H9 (cell line): ENCODE results near the gene ETFA. TPM values are rescaled to one million over a fixed set of nuclear protein-coding genes. Genes with fewer than 3 reads are reported as not detected.

ENCODE experiments used
- DNase-seq: peaks from one replicate; pipeline ENCODE4 v3.0.0-alpha.2; 2017
- H2AFZ ChIP-seq: one replicate; pipeline ENCODE4 v1.6.1; 2013; ENCODE audit warnings: mild to moderate bottlenecking, low read length, control low read depth, moderate library complexity
- H2AK5ac ChIP-seq: 2 replicates; pipeline ENCODE4 v1.6.1; 2013; ENCODE audit warnings: low read length, control low read depth, mixed read lengths; ENCODE audit not compliant: insufficient read length
- H2BK120ac ChIP-seq: one replicate; pipeline ENCODE4 v1.6.1; 2013; ENCODE audit warnings: low read depth, mild to moderate bottlenecking, low read length, control low read depth, inconsistent platforms; ENCODE audit not compliant: poor library complexity, severe bottlenecking
- H2BK12ac ChIP-seq: 2 replicates; pipeline ENCODE4 v1.6.1; 2013; ENCODE audit warnings: low read length, control low read depth, mixed read lengths, low read depth; ENCODE audit not compliant: insufficient read length
- H2BK15ac ChIP-seq: 2 replicates; pipeline ENCODE4 v1.6.1; 2013; ENCODE audit warnings: low read depth, low read length, control low read depth
- H2BK20ac ChIP-seq: one replicate; pipeline ENCODE4 v1.6.1; 2013; ENCODE audit warnings: low read depth, mild to moderate bottlenecking, low read length, control low read depth, inconsistent platforms; ENCODE audit not compliant: poor library complexity, severe bottlenecking
- H2BK5ac ChIP-seq: 2 replicates; pipeline ENCODE4 v1.6.1; 2013; ENCODE audit warnings: low read length, control low read depth, mixed read lengths; ENCODE audit not compliant: insufficient read length
- H3K14ac ChIP-seq: 2 replicates; pipeline ENCODE4 v1.6.1; 2013; ENCODE audit warnings: low read length, control low read depth; ENCODE audit not compliant: insufficient read depth
- H3K18ac ChIP-seq: 2 replicates; pipeline ENCODE4 v1.6.1; 2013; ENCODE audit warnings: low read depth, mild to moderate bottlenecking, mixed read lengths, low read length, control low read depth; ENCODE audit not compliant: insufficient read length
- H3K23ac ChIP-seq: 2 replicates; pipeline ENCODE4 v1.6.1; 2013; ENCODE audit warnings: low read length, control low read depth, mixed read lengths, low read depth; ENCODE audit not compliant: insufficient read length
- H3K23me2 ChIP-seq: 2 replicates; pipeline ENCODE4 v1.6.1; 2013; ENCODE audit warnings: low read depth, mild to moderate bottlenecking, mixed read lengths, low read length, control low read depth; ENCODE audit not compliant: insufficient read length, poor library complexity, severe bottlenecking
- H3K27ac ChIP-seq: 2 replicates; pipeline ENCODE4 v1.5.1; 2013; ENCODE audit warnings: low read length, control low read depth, mixed read lengths, low read depth; ENCODE audit not compliant: insufficient read length
- H3K27me3 ChIP-seq: 2 replicates; pipeline ENCODE4 v1.6.1; 2013; ENCODE audit warnings: low read length, control low read depth, inconsistent platforms; ENCODE audit not compliant: insufficient read depth
- H3K4ac ChIP-seq: 2 replicates; pipeline ENCODE4 v1.6.1; 2013; ENCODE audit warnings: low read depth, mild to moderate bottlenecking, control low read depth, inconsistent platforms, low read length, moderate library complexity
- H3K4me1 ChIP-seq: 2 replicates; pipeline ENCODE4 v1.6.1; 2013; ENCODE audit warnings: low read length, control low read depth, inconsistent platforms; ENCODE audit not compliant: insufficient read depth
- H3K4me2 ChIP-seq: 2 replicates; pipeline ENCODE4 v1.6.1; 2013; ENCODE audit warnings: low read length, control low read depth, mixed read lengths; ENCODE audit not compliant: insufficient read length, insufficient read depth
- H3K56ac ChIP-seq: 2 replicates; pipeline ENCODE4 v1.6.1; 2013; ENCODE audit warnings: low read depth, mild to moderate bottlenecking, mixed read lengths, low read length, control low read depth; ENCODE audit not compliant: insufficient read length
- H3K79me1 ChIP-seq: 2 replicates; pipeline ENCODE4 v1.6.1; 2013; ENCODE audit warnings: low read depth, mild to moderate bottlenecking, moderate library complexity, low read length, control low read depth, inconsistent platforms; ENCODE audit not compliant: insufficient read depth, poor library complexity, severe bottlenecking
- H3K79me2 ChIP-seq: 2 replicates; pipeline ENCODE4 v1.6.1; 2013; ENCODE audit warnings: low read length, control low read depth, inconsistent platforms; ENCODE audit not compliant: insufficient read depth
- H3K9ac ChIP-seq: 2 replicates; pipeline ENCODE4 v1.6.1; 2013; ENCODE audit warnings: low read length, control low read depth, mixed read lengths; ENCODE audit not compliant: insufficient read length; ENCODE audit errors: extremely low read depth
- H3K9me3 ChIP-seq: one replicate; pipeline ENCODE4 v1.6.1; 2013; ENCODE audit warnings: low read depth, low read length, inconsistent platforms; ENCODE audit not compliant: control insufficient read depth
- H3T11ph ChIP-seq: one replicate; pipeline ENCODE4 v1.6.1; 2013; ENCODE audit warnings: mild to moderate bottlenecking, low read length, control low read depth, inconsistent platforms
- H4K20me1 ChIP-seq: one replicate; pipeline ENCODE4 v1.6.1; 2013; ENCODE audit not compliant: control insufficient read depth, insufficient read length, insufficient read depth
- H4K5ac ChIP-seq: 2 replicates; pipeline ENCODE4 v1.6.1; 2013; ENCODE audit warnings: low read depth, mild to moderate bottlenecking, mixed read lengths, low read length, control low read depth; ENCODE audit not compliant: insufficient read length
- H4K8ac ChIP-seq: replicated peaks from 2 replicates; pipeline ENCODE4 v1.6.1; 2013; ENCODE audit warnings: low read length, control low read depth, mixed read lengths, low read depth; ENCODE audit not compliant: insufficient read length
- H4K91ac ChIP-seq: 2 replicates; pipeline ENCODE4 v1.6.1; 2013; ENCODE audit warnings: low read depth, mild to moderate bottlenecking, moderate library complexity, mixed read lengths, low read length, control low read depth; ENCODE audit not compliant: insufficient read length
- H3K27ac Mint-ChIP-seq, 3 experiments: 2 replicates in 2 of 3; 3 replicates in 1 of 3; pipeline ENCODE4 v1.8.0; 2020 to 2021; ENCODE audit warnings: mixed read lengths in 3 of 3, mild to moderate bottlenecking in 1 of 3, moderate library complexity in 1 of 3
- H3K27me3 Mint-ChIP-seq: 2 replicates; pipeline ENCODE4 v1.8.0; 2021; ENCODE audit warnings: low read depth, mild to moderate bottlenecking, moderate library complexity, mixed read lengths
- H3K36me3 Mint-ChIP-seq, 3 experiments: 2 replicates in 2 of 3; 3 replicates in 1 of 3; pipeline ENCODE4 v1.8.0; 2020 to 2021; ENCODE audit warnings: low read depth in 3 of 3, mixed read lengths in 3 of 3; ENCODE audit not compliant: insufficient read depth in 1 of 3
- H3K4me1 Mint-ChIP-seq, 2 experiments: 2 replicates each; pipeline ENCODE4 v1.8.0; 2020; ENCODE audit warnings: mixed read lengths in 2 of 2
- H3K4me3 Mint-ChIP-seq, 2 experiments: 2 replicates in 1 of 2; 3 replicates in 1 of 2; pipeline ENCODE4 v1.8.0; 2020 to 2021; ENCODE audit warnings: mild to moderate bottlenecking in 2 of 2, mixed read lengths in 2 of 2, moderate library complexity in 1 of 2
- H3K9me3 Mint-ChIP-seq, 2 experiments: 2 replicates in 1 of 2; 3 replicates in 1 of 2; pipeline ENCODE4 v1.8.0; 2020; ENCODE audit warnings: mild to moderate bottlenecking in 2 of 2, mixed read lengths in 2 of 2, moderate library complexity in 1 of 2
- CTCF ChIP-seq: fragments of 200-600 bp; sonication (generic); conservative IDR thresholded peaks from 3 replicates; pipeline ENCODE4 v1.8.0; 2021; ENCODE audit warnings: antibody characterized with exemption, mild to moderate bottlenecking
- WGBS: extraction: QIAGEN DNeasy Blood & Tissue Kit; methylation state at CpG from one replicate; pipeline ENCODE4 v1.1.7; 2013; ENCODE audit warnings: missing lambda C conversion rate, low lambda C conversion rate, mixed read lengths; ENCODE audit not compliant: insufficient read length; ENCODE audit errors: extremely low coverage; 5-methylcytosine and 5-hydroxymethylcytosine counted together
- total RNA-seq: library from RNA; stranded (reverse); gene quantifications from 2 replicates; pipeline ENCODE4 v1.2.1, GENCODE V29; 2021

Gene ETFA
- total RNA-seq, 1 experiment from 2014 or later, result 109 TPM

- no peaks in the 10 kb centered on the region for H3K79me1 ChIP-seq
- H3K4me2 ChIP-seq, result no peak overlapping the region
- no peak overlapping the region for H2BK12ac ChIP-seq
- H4K91ac ChIP-seq, result no peak overlapping the region
- no peak overlapping the region for H3K18ac ChIP-seq
- no peak overlapping the region for H3K4me3 Mint-ChIP-seq
- no peak overlapping the region for H2BK20ac ChIP-seq
- no peaks in the 10 kb centered on the region for H4K20me1 ChIP-seq
- H3K27me3 Mint-ChIP-seq, result peaks cover 36% of the 10 kb centered on the region
- no peak overlapping the region; the same call in 1 of the 2 replicates for H3K14ac ChIP-seq
- no peak overlapping the region for H3K23ac ChIP-seq
- no peak for TF ChIP-seq CTCF
- H2AFZ ChIP-seq, result no peak overlapping the region
- H3K4me1 Mint-ChIP-seq, result peaks cover 26 to 27% of the 10 kb centered on the region in 2 experiments
- H3K23me2 ChIP-seq, result no peaks in the 10 kb centered on the region
- no peak overlapping the region for H3K4ac ChIP-seq
- H3K36me3 Mint-ChIP-seq, result peaks cover 0 to 1% (median 0%) of the 10 kb centered on the region in 3 experiments; a peak in 1 of 7 replicates
- H3K27me3 ChIP-seq, result no peaks in the 10 kb centered on the region; the same call in 1 of the 2 replicates
- H3T11ph ChIP-seq, result no peak overlapping the region
- H2AK5ac ChIP-seq, result no peak overlapping the region
- no peak for DNase-seq
- H3K9me3 ChIP-seq, result no peaks in the 10 kb centered on the region
- no peak overlapping the region for H4K8ac ChIP-seq
- WGBS, result no CpG with 5 or more reads among the region's 8 CpGs
- H3K27ac ChIP-seq, result no peak overlapping the region
- H3K79me2 ChIP-seq, result no peaks in the 10 kb centered on the region
- no peak overlapping the region for H3K27ac Mint-ChIP-seq
- no peak overlapping the region for H4K5ac ChIP-seq
- no peak overlapping the region for H2BK15ac ChIP-seq
- H2BK5ac ChIP-seq, result no peak overlapping the region
- H3K4me1 ChIP-seq, result no peaks in the 10 kb centered on the region
- H2BK120ac ChIP-seq, result no peak overlapping the region
- no peak overlapping the region for H3K9ac ChIP-seq
- no peak overlapping the region for H3K56ac ChIP-seq
- H3K9me3 Mint-ChIP-seq, result no peaks in the 10 kb centered on the region
These were observed 118.6 kb downstream of the ETFA start for GRCh38 chr15:76192715-76193114.
